Measurements from ENCODE around the gene TENT4B. TPM values are rescaled to one million over a fixed set of nuclear protein-coding genes. Genes with fewer than 3 reads are reported as not detected.

Gene TENT4B
- total and polyA plus RNA-seq, 2 experiments from 2014 or later = 7.7 to 14.8 TPM

- DNase-seq (ENCODE audit: low spot score) = no peak
- H3K4me3 ChIP-seq = no peak overlapping the region
- no peaks in the 10 kb centered on the region for H3K9me3 ChIP-seq (ENCODE audit: low read depth)
- no peaks in the 10 kb centered on the region for H3K9me2 ChIP-seq (replicated peaks; ENCODE audit: insufficient read depth)
- no peak overlapping the region for H3K4me2 ChIP-seq
- WGBS (ENCODE audit: low lambda C conversion rate, missing lambda C conversion rate) = 94% methylated on average over 4 of the region's 4 CpGs
- no peaks in the 10 kb centered on the region for H4K20me1 ChIP-seq (ENCODE audit: insufficient read depth, poor library complexity, severe bottlenecking)
- no peaks in the 10 kb centered on the region for H3K4me1 ChIP-seq (ENCODE audit: insufficient read depth)
- no peaks in the 10 kb centered on the region for H3K27me3 ChIP-seq
- TF ChIP-seq EZH2 (IDR thresholded peaks at IDR 0.05; ENCODE audit: borderline replicate concordance) = no peak
- TF ChIP-seq EZH2phosphoT487 (IDR thresholded peaks at IDR 0.05; ENCODE audit: low read depth, severe bottlenecking, unreplicated experiment) = no peak
- TF ChIP-seq, protein P1, sequence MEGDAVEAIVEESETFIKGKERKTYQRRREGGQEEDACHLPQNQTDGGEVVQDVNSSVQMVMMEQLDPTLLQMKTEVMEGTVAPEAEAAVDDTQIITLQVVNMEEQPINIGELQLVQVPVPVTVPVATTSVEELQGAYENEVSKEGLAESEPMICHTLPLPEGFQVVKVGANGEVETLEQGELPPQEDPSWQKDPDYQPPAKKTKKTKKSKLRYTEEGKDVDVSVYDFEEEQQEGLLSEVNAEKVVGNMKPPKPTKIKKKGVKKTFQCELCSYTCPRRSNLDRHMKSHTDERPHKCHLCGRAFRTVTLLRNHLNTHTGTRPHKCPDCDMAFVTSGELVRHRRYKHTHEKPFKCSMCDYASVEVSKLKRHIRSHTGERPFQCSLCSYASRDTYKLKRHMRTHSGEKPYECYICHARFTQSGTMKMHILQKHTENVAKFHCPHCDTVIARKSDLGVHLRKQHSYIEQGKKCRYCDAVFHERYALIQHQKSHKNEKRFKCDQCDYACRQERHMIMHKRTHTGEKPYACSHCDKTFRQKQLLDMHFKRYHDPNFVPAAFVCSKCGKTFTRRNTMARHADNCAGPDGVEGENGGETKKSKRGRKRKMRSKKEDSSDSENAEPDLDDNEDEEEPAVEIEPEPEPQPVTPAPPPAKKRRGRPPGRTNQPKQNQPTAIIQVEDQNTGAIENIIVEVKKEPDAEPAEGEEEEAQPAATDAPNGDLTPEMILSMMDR (IDR thresholded peaks at IDR 0.05; ENCODE audit: poor library complexity) = no peak
- H3K79me2 ChIP-seq = no peaks in the 10 kb centered on the region
- H3K27ac ChIP-seq = no peak overlapping the region
- H3K36me3 ChIP-seq (replicated peaks; ENCODE audit: insufficient read depth, low read depth) = no peaks in the 10 kb centered on the region
- H2AFZ ChIP-seq = no peak overlapping the region
Measured at GRCh38 chr16:50276801-50277555, 123.9 kb downstream of the TENT4B start.

- H3K27ac ChIP-seq = no peak overlapping the region
- no peaks in the 10 kb centered on the region for H3K27me3 ChIP-seq
- H3K9me3 ChIP-seq (ENCODE audit: low read depth) = no peaks in the 10 kb centered on the region
- H3K4me2 ChIP-seq = no peak overlapping the region
- no peaks in the 10 kb centered on the region for H3K9me2 ChIP-seq (replicated peaks; ENCODE audit: insufficient read depth)
- H4K20me1 ChIP-seq (ENCODE audit: insufficient read depth, poor library complexity, severe bottlenecking) = no peaks in the 10 kb centered on the region
- 79% methylated on average over 3 of the region's 3 CpGs for WGBS (ENCODE audit: low lambda C conversion rate, missing lambda C conversion rate)
- no peak for DNase-seq (ENCODE audit: low spot score)
- no peak overlapping the region for H3K4me3 ChIP-seq
- no peak overlapping the region for H2AFZ ChIP-seq
- H3K79me2 ChIP-seq = no peaks in the 10 kb centered on the region
- TF ChIP-seq EZH2phosphoT487 (IDR thresholded peaks at IDR 0.05; ENCODE audit: low read depth, severe bottlenecking, unreplicated experiment) (no peak), EZH2 (IDR thresholded peaks at IDR 0.05; ENCODE audit: borderline replicate concordance) (no peak)
- TF ChIP-seq, protein P1 (IDR thresholded peaks at IDR 0.05; ENCODE audit: poor library complexity) = no peak
- no peaks in the 10 kb centered on the region for H3K36me3 ChIP-seq (replicated peaks; ENCODE audit: insufficient read depth, low read depth)
- peaks cover 2% of the 10 kb centered on the region for H3K4me1 ChIP-seq (ENCODE audit: insufficient read depth)
Measured at GRCh38 chr16:50278251-50278650, 125.1 kb downstream of the TENT4B start.

DNA sequence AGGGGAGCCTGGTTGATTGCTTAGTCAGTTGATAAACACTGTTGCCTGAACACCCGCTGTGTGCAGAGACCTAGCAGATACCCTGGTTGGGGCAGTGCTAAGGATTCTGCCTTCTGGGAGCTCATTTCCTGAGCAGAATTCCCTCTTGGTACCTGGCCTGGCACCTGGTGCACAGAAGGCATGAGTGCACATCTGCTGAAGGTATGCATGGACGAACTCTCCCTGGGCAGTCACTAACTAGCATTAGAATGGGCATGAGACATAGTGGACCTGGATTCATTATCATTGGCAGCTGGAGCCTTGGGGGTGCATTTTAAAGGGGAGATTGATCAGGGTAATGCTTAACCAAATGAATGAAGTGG is 126.4 kb downstream of the TENT4B start:
- TF ChIP-seq EZH2phosphoT487 (IDR thresholded peaks at IDR 0.05; ENCODE audit: low read depth, severe bottlenecking, unreplicated experiment) (no peak), EZH2 (IDR thresholded peaks at IDR 0.05; ENCODE audit: borderline replicate concordance) (no peak)
- TF ChIP-seq, protein P1 (IDR thresholded peaks at IDR 0.05; ENCODE audit: poor library complexity) = no peak
- Histone ChIP-seq H3K36me3 (replicated peaks; ENCODE audit: insufficient read depth, low read depth) (no peaks in the 10 kb centered on the region), H3K9me2 (replicated peaks; ENCODE audit: insufficient read depth) (no peaks in the 10 kb centered on the region), H3K27me3 (no peaks in the 10 kb centered on the region), H3K9me3 (ENCODE audit: low read depth) (no peaks in the 10 kb centered on the region), H3K4me1 (ENCODE audit: insufficient read depth) (peaks cover 2% of the 10 kb centered on the region), H3K4me3 (no peak overlapping the region), H3K79me2 (no peaks in the 10 kb centered on the region), H4K20me1 (ENCODE audit: insufficient read depth, poor library complexity, severe bottlenecking) (no peaks in the 10 kb centered on the region), H3K4me2 (no peak overlapping the region), H2AFZ (no peak overlapping the region), H3K27ac (no peak overlapping the region)
- WGBS (ENCODE audit: low lambda C conversion rate, missing lambda C conversion rate) = 89% methylated on average over 2 of the region's 2 CpGs
- no peak for DNase-seq (ENCODE audit: low spot score)

Measured in hepatocyte (in vitro differentiated cells).